HepG2 (cell line): ENCODE measurements around the gene SRXN1. TPM values are rescaled to one million over a fixed set of nuclear protein-coding genes. Genes with fewer than 3 reads are reported as not detected.
A peak's percentile ranks its signal among the peaks of the same experiment; 100 is the strongest.

ENCODE experiments used
- AKAP8 ChIP-seq: sonication (generic); formaldehyde crosslinking; IDR thresholded peaks from 2 replicates; pipeline ENCODE4 v1.5.1; 2020; ENCODE audit warnings: mild to moderate bottlenecking, missing genetic modification reagents
- CBX5 ChIP-seq: sonication (generic); formaldehyde crosslinking; IDR thresholded peaks from 2 replicates; pipeline ENCODE4 v1.4.0; 2020; ENCODE audit warnings: missing genetic modification reagents, borderline replicate concordance
- E2F2 ChIP-seq: sonication (generic); formaldehyde crosslinking; IDR thresholded peaks from 2 replicates; pipeline ENCODE4 v1.4.0; 2020; ENCODE audit warnings: missing genetic modification reagents, borderline replicate concordance
- ELF3 ChIP-seq: IDR thresholded peaks from 2 replicates; pipeline ENCODE4 v1.6.1; 2016; ENCODE audit warnings: missing genetic modification reagents, missing compliant biosample characterization
- FOSL2 ChIP-seq: sonication (generic); formaldehyde crosslinking; IDR thresholded peaks from 2 replicates; pipeline ENCODE4 v1.4.0; 2020; ENCODE audit warnings: missing genetic modification reagents
- FOXM1 ChIP-seq: sonication (generic); formaldehyde crosslinking; IDR thresholded peaks from 2 replicates; pipeline ENCODE4 v1.5.0; 2020; ENCODE audit warnings: missing genetic modification reagents
- HES4 ChIP-seq: sonication (generic); formaldehyde crosslinking; IDR thresholded peaks from 2 replicates; pipeline ENCODE4 v1.9.0; 2021; ENCODE audit warnings: mild to moderate bottlenecking, missing genetic modification reagents, borderline replicate concordance
- IKZF4 ChIP-seq: sonication (generic); formaldehyde crosslinking; IDR thresholded peaks from 2 replicates; pipeline ENCODE4 v1.5.1; 2020; ENCODE audit warnings: borderline replicate concordance, mild to moderate bottlenecking, low read depth, missing genetic modification reagents; ENCODE audit errors: not compliant biosample characterization
- JDP2 ChIP-seq: sonication (generic); formaldehyde crosslinking; IDR thresholded peaks from 2 replicates; pipeline ENCODE4 v1.8.1; 2022; ENCODE audit warnings: missing genetic modification reagents, borderline replicate concordance
- KAT2B ChIP-seq: fragments of 150-350 bp; IDR thresholded peaks from 2 replicates; pipeline ENCODE4 v1.6.1; 2014; ENCODE audit warnings: low read depth, low read length, borderline replicate concordance
- KDM5B ChIP-seq: sonication (generic); formaldehyde crosslinking; IDR thresholded peaks from 2 replicates; pipeline ENCODE4 v1.4.0; 2020; ENCODE audit warnings: missing genetic modification reagents, mild to moderate bottlenecking, borderline replicate concordance
- MYC ChIP-seq: sonication (generic); formaldehyde crosslinking; IDR thresholded peaks from 2 replicates; pipeline ENCODE4 v1.9.0; 2021; ENCODE audit warnings: missing genetic modification reagents, borderline replicate concordance
- NCOA1 ChIP-seq: sonication (generic); formaldehyde crosslinking; IDR thresholded peaks from 2 replicates; pipeline ENCODE4 v1.9.0; 2021; ENCODE audit warnings: missing genetic modification reagents
- PPARG ChIP-seq: conservative IDR thresholded peaks from 2 replicates; pipeline ENCODE4 v1.6.1; 2016; ENCODE audit warnings: missing biosample characterization, missing genetic modification reagents
- REL ChIP-seq: sonication (generic); formaldehyde crosslinking; conservative IDR thresholded peaks from 2 replicates; pipeline ENCODE4 v1.8.0; 2022; ENCODE audit warnings: mild to moderate bottlenecking, missing genetic modification reagents, moderate library complexity
- RFX1 ChIP-seq: fragments of 450-650 bp; IDR thresholded peaks from 2 replicates; pipeline ENCODE4 v1.6.1; 2017
- RFX5 ChIP-seq: IDR thresholded peaks from 2 replicates; pipeline ENCODE4 v1.6.1; 2011; ENCODE audit warnings: low read depth, low read length, improper control_type of control experiment
- SKIL ChIP-seq: sonication (generic); formaldehyde crosslinking; IDR thresholded peaks from 2 replicates; pipeline ENCODE4 v1.8.0; 2022; ENCODE audit warnings: missing genetic modification reagents, mild to moderate bottlenecking, moderate library complexity, borderline replicate concordance
- SMAD3 ChIP-seq: sonication (generic); formaldehyde crosslinking; IDR thresholded peaks from 2 replicates; pipeline ENCODE4 v1.4.0; 2020; ENCODE audit warnings: missing genetic modification reagents
- SPEN ChIP-seq: sonication (generic); formaldehyde crosslinking; IDR thresholded peaks from 2 replicates; pipeline ENCODE4 v1.5.1; 2020; ENCODE audit warnings: low read depth, mild to moderate bottlenecking, missing genetic modification reagents
- TAF1 ChIP-seq: sonication (generic); formaldehyde crosslinking; IDR thresholded peaks from 2 replicates; pipeline ENCODE4 v1.4.0; 2020; ENCODE audit warnings: missing genetic modification reagents
- ZNF225 ChIP-seq: sonication (generic); formaldehyde crosslinking; IDR thresholded peaks from 2 replicates; pipeline ENCODE4 v1.4.0; 2020; ENCODE audit warnings: mild to moderate bottlenecking, missing genetic modification reagents
- ZNF335 ChIP-seq: sonication (generic); formaldehyde crosslinking; IDR thresholded peaks from 2 replicates; pipeline ENCODE4 v1.4.0; 2020; ENCODE audit warnings: missing genetic modification reagents
- ZNF383 ChIP-seq: sonication (generic); formaldehyde crosslinking; IDR thresholded peaks from 2 replicates; pipeline ENCODE4 v1.4.0; 2020; ENCODE audit warnings: missing genetic modification reagents, mild to moderate bottlenecking, borderline replicate concordance
- ZNF543 ChIP-seq: sonication (generic); formaldehyde crosslinking; IDR thresholded peaks from 2 replicates; pipeline ENCODE4 v1.4.0; 2020; ENCODE audit warnings: mild to moderate bottlenecking, missing genetic modification reagents
- ZNF749 ChIP-seq: sonication (generic); formaldehyde crosslinking; IDR thresholded peaks from 2 replicates; pipeline ENCODE4 v1.8.0; 2022; ENCODE audit warnings: mild to moderate bottlenecking, missing genetic modification reagents, moderate library complexity, borderline replicate concordance
- ZNF75D ChIP-seq: sonication (generic); formaldehyde crosslinking; IDR thresholded peaks from 2 replicates; pipeline ENCODE4 v1.8.1; 2023; ENCODE audit warnings: missing genetic modification reagents, mild to moderate bottlenecking, borderline replicate concordance
- ZNF792 ChIP-seq: IDR thresholded peaks from 2 replicates; pipeline ENCODE4 v1.6.1; 2016
- ZSCAN12 ChIP-seq: sonication (generic); formaldehyde crosslinking; IDR thresholded peaks from 2 replicates; pipeline ENCODE4 v1.9.0; 2021; ENCODE audit warnings: mild to moderate bottlenecking, missing genetic modification reagents
- ZSCAN30 ChIP-seq: sonication (generic); formaldehyde crosslinking; IDR thresholded peaks from 2 replicates; pipeline ENCODE4 v1.5.0; 2020; ENCODE audit warnings: mild to moderate bottlenecking, missing genetic modification reagents
- polyA plus RNA-seq, 8 experiments: library from polyadenylated mRNA; depleted of rRNA in 3 of 8; stranded (reverse) in 7 of 8; unstranded in 1 of 8; fragments of >200 nt; fragmentation: Illumina TruSeq in 4 of 8; extraction: Trizol in 4 of 8; gene quantifications; 2 replicates each; pipeline versions ENCODE4 v1.2.1 to v1.2.3, GENCODE V29; 2011 to 2016; ENCODE audit warnings: low read depth in 4 of 8, missing spikeins in 1 of 8, mixed read lengths in 1 of 8; ENCODE audit not compliant: insufficient read depth in 1 of 8
- total RNA-seq, 5 experiments: library from RNA; depleted of rRNA; stranded (reverse); fragments of >200 nt; fragmentation: Illumina TruSeq; extraction: Trizol; gene quantifications; 2 replicates each; pipeline ENCODE4 v1.2.3, GENCODE V29; 2016; ENCODE audit warnings: low read depth in 1 of 5

The SRXN1 gene
- total and polyA plus RNA-seq, 2 of the 13 experiments (the other 11 are each of a cell fraction or from before 2014, with no cell fraction given), result 29.9 to 87.7 TPM

GRCh38 chr20:651713-652614 is 1.0 kb downstream of the SRXN1 start (continued):
- TF ChIP-seq E2F2 (CRISPR knock-in tag) (no peak), KAT2B (no peak), MYC (no peak), SMAD3 (CRISPR knock-in tag) (no peak), TAF1 (CRISPR knock-in tag) (no peak), HES4 (no peak), ZNF749 (CRISPR knock-in tag) (no peak), AKAP8 (no peak), ELF3 (CRISPR knock-in tag) (0 out of 2 replicates have a peak, but pooled peaks have one; percentile 20), ZNF543 (CRISPR knock-in tag) (0 out of 2 replicates have a peak, but pooled peaks have one; percentile 10), ZSCAN30 (CRISPR knock-in tag) (no peak), SKIL (CRISPR knock-in tag) (no peak), ZNF225 (CRISPR knock-in tag) (peak; percentile 3; the same call in 1 of the 2 replicates), IKZF4 (CRISPR knock-in tag) (no peak), ZNF383 (CRISPR knock-in tag) (0 out of 2 replicates have a peak, but pooled peaks have one; percentile 40), FOSL2 (CRISPR knock-in tag) (no peak), ZSCAN12 (no peak), RFX5 (no peak), SPEN (CRISPR knock-in tag) (no peak), RFX1 (no peak), ZNF335 (no peak), REL (CRISPR knock-in tag) (no peak), CBX5 (CRISPR knock-in tag) (no peak; the same call in 1 of the 2 replicates), NCOA1 (CRISPR knock-in tag) (no peak), FOXM1 (CRISPR knock-in tag) (no peak), ZNF75D (CRISPR knock-in tag) (no peak), KDM5B (CRISPR knock-in tag) (no peak), ZNF792 (no peak), PPARG (CRISPR knock-in tag) (0 out of 2 replicates have a peak, but pooled peaks have one; percentile 21), JDP2 (CRISPR knock-in tag) (no peak)
